ENCODE measurements around the gene SMIM38. TPM values are rescaled to one million over a fixed set of nuclear protein-coding genes. Genes with fewer than 3 reads are reported as not detected.

The SMIM38 gene
- total RNA-seq, 1 donor: under 0.01 TPM

- no peak for DNase-seq (ENCODE audit: low read depth)
- no peak for TF ChIP-seq CTCF (IDR thresholded peaks at IDR 0.05; ENCODE audit: insufficient read depth, low read depth, low read length)
- no peak overlapping the region for H3K4me3 ChIP-seq (ENCODE audit: low read depth, low read length)
Measured at GRCh38 chr11:69110451-69110850, 45.3 kb upstream of the SMIM38 start.

GRCh38 chr11:69111624-69112542 lies 43.9 kb upstream of the SMIM38 start:
- DNase-seq (ENCODE audit: low read depth): no peak
- H3K4me3 ChIP-seq (ENCODE audit: low read depth, low read length): no peak overlapping the region
- no peak for TF ChIP-seq CTCF (IDR thresholded peaks at IDR 0.05; ENCODE audit: insufficient read depth, low read depth, low read length)

GRCh38 chr11:69113226-69113625 lies 42.5 kb upstream of the SMIM38 start:
- no peak for TF ChIP-seq CTCF (IDR thresholded peaks at IDR 0.05; ENCODE audit: insufficient read depth, low read depth, low read length)
- no peak for DNase-seq (ENCODE audit: low read depth)
- no peak overlapping the region for H3K4me3 ChIP-seq (ENCODE audit: low read depth, low read length)

DNA sequence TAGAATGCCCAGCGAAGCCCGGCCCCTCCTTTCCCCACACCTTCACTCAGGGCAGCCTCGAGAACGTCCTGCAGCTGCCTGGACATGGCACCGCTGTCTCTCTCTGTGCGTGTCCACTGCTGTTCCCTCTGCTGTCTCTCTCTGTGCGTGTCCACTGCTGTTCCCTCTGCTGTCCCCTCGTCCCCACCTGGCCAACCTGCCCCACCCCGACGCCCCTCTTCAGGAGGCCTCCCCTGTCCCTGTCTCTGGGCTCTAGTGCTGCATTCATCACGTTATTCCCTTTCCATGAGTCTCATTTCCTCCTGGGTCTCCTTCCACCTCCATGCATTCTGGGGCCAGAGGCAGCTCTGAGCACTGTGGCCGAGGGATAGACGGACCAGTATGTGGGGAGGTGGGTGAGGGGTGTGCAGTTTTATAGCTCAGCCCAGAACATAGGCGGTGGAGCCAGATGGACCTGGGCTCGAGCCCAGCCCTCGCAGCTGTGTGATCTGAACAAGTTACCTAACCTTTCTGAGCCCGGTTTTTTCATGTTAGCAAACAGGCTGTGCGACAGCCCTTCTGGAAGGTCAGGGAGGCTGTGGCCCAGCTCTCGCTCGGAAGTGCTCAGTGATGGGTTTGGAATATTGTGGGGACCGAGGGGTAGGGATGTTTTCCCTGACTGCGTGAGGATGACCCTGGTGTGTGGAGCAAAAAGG lies 41.9 kb upstream of the SMIM38 start:
- no peak overlapping the region for H3K4me3 ChIP-seq (ENCODE audit: low read depth, low read length)
- DNase-seq (ENCODE audit: low read depth): no peak
- no peak for TF ChIP-seq CTCF (IDR thresholded peaks at IDR 0.05; ENCODE audit: insufficient read depth, low read depth, low read length)

DNA sequence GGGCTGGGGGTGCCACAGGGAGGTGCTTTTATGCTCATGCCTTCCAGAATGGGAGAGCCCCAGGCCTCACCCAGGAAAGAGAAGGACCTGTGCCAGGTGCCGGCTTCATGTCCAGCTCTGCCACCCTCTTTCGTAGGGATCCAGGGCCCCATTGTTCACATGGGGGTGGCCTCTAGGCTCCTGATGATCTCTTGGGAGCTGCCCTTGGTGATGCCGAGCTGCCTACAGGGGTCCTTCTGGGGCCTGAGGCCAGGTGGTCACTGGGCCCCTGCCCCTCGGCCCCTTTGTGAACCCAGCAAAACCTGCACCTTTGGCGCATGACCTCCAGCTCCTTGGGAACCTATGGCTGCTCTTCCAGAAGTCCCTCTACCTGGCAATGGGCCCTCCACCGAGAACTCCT lies 41.4 kb upstream of the SMIM38 start:
- DNase-seq (ENCODE audit: low read depth): no peak
- TF ChIP-seq CTCF (IDR thresholded peaks at IDR 0.05; ENCODE audit: insufficient read depth, low read depth, low read length): no peak

GRCh38 chr11:69114811-69115523 lies 40.8 kb upstream of the SMIM38 start:
- no peak for TF ChIP-seq CTCF (IDR thresholded peaks at IDR 0.05; ENCODE audit: insufficient read depth, low read depth, low read length)
- no peak overlapping the region for H3K4me3 ChIP-seq (ENCODE audit: low read depth, low read length)
- DNase-seq (ENCODE audit: low read depth): no peak

More for the DNA sequence above, 41.4 kb upstream of the SMIM38 start:
- H3K4me3 ChIP-seq (ENCODE audit: low read depth, low read length): no peak overlapping the region
